ENCODE data around the gene NOX3.

DNA sequence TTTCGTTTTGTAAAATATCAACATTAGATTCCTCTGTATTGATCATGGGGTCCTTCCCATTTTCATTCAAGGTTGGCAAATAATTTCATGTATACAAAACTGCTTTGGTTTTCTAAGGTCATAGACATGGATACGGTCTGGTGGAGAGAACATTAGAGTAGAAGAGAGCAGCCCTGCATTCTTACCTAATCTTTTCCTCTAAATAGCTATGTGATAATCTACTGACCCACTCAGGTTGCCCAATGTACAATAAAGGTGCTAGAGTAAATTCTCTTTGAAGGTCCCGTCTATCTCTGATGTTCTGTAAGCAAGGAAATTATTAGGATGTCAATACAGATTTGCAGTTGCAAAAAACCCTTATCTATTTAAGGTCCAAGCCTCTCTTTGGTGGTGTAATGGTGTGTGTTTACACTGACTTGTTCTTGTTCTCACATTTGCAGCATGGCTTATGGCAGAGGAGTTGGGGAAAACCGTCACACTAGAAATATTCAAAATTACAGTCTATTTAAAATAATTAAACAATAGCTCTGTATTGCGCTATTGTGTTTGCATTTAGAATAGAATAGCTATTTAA, 31.2 kb upstream of the NOX3 start:
- TF ChIP-seq JUN (IDR thresholded peaks at IDR 0.05; ENCODE audit: borderline replicate concordance, insufficient read depth, insufficient read length, low read depth) (no peak), POLR2AphosphoS5 (IDR thresholded peaks at IDR 0.05; ENCODE audit: insufficient read depth, low read depth, low read length) (no peak)

Data from endothelial cell of umbilical vein (primary cell).